CD4-positive, CD25-positive, alpha-beta regulatory T cell (primary cell): ENCODE data around the gene MID2. TPM values are rescaled to one million over a fixed set of nuclear protein-coding genes. Genes with fewer than 3 reads are reported as not detected.
"Not testable (repeated sequence)": the region's sequence is repeated elsewhere in the genome, so short reads cannot be mapped to it uniquely, and the experiment has no call there.

Experiments used
- ATAC-seq, 2 donors: fragments of 150-1000 bp; cut with Tn5 transposase; one replicate each; pipeline ENCODE4 v1.10.0; 2021; ENCODE audit warnings: low read depth in 2 of 2, moderate number of reproducible peaks in 2 of 2, moderate library complexity in 1 of 2
- DNase-seq, 3 donors: peaks; one replicate each; pipeline versions ENCODE4 v3.0.0 to v3.0.0-alpha.2; 2012 to 2022; ENCODE audit warnings: mixed read lengths in 1 of 3
- H3K27ac ChIP-seq: one replicate; pipeline ENCODE4 v1.7.0; 2013; ENCODE audit warnings: mild to moderate bottlenecking, low read length; ENCODE audit not compliant: insufficient read depth, poor library complexity, severe bottlenecking
- H3K27me3 ChIP-seq: one replicate; pipeline ENCODE4 v1.7.0; 2013; ENCODE audit warnings: low read length; ENCODE audit not compliant: control insufficient read depth, insufficient read depth
- H3K36me3 ChIP-seq: one replicate; pipeline ENCODE4 v1.7.0; 2013; ENCODE audit warnings: mild to moderate bottlenecking, low read length, moderate library complexity; ENCODE audit not compliant: control insufficient read depth, insufficient read depth
- H3K4me1 ChIP-seq: 2 replicates; pipeline ENCODE4 v1.7.0; 2013; ENCODE audit warnings: mild to moderate bottlenecking, low read length; ENCODE audit not compliant: insufficient read depth, control insufficient read depth, poor library complexity, severe bottlenecking
- H3K4me3 ChIP-seq: one replicate; pipeline ENCODE4 v1.7.0; 2013; ENCODE audit warnings: low read depth, mild to moderate bottlenecking, low read length, moderate library complexity
- H3K9me3 ChIP-seq, 2 experiments: 1 replicate in 1 of 2; 2 replicates in 1 of 2; pipeline ENCODE4 v1.7.0; 2013; ENCODE audit warnings: low read length in 2 of 2, mild to moderate bottlenecking in 1 of 2, moderate library complexity in 1 of 2; ENCODE audit not compliant: control insufficient read depth in 2 of 2
- H3K27ac Mint-ChIP-seq, 3 donors: one replicate each; pipeline ENCODE4 v1.8.0; 2020 to 2022; ENCODE audit warnings: mild to moderate bottlenecking in 3 of 3, mixed read lengths in 3 of 3, moderate library complexity in 2 of 3
- H3K27me3 Mint-ChIP-seq: one replicate; pipeline ENCODE4 v1.8.0; 2022; ENCODE audit warnings: mild to moderate bottlenecking, mixed read lengths
- H3K36me3 Mint-ChIP-seq: one replicate; pipeline ENCODE4 v1.8.0; 2020; ENCODE audit warnings: mixed read lengths
- H3K4me1 Mint-ChIP-seq, 4 donors: one replicate each; pipeline ENCODE4 v1.8.0; 2020 to 2022; ENCODE audit warnings: mixed read lengths in 4 of 4, mild to moderate bottlenecking in 1 of 4
- H3K4me3 Mint-ChIP-seq, 4 donors: one replicate each; pipeline ENCODE4 v1.8.0; 2020 to 2022; ENCODE audit warnings: mild to moderate bottlenecking in 4 of 4, mixed read lengths in 4 of 4, moderate library complexity in 3 of 4
- H3K9me3 Mint-ChIP-seq, 7 donors: one replicate each; pipeline ENCODE4 v1.8.0; 2020 to 2022; ENCODE audit warnings: mixed read lengths in 7 of 7, mild to moderate bottlenecking in 3 of 7, moderate library complexity in 2 of 7
- polyA plus RNA-seq, 4 donors: library from polyadenylated mRNA; unstranded; fragments of 300-500 nt; fragmentation: Illumina TruSeq; gene quantifications; one replicate each; pipeline ENCODE4 v1.2.3, GENCODE V29; 2021
- total RNA-seq: library from RNA; stranded (reverse); gene quantifications from one replicate; pipeline ENCODE4 v1.2.3, GENCODE V29; 2022

MID2 gene
- total and polyA plus RNA-seq, 5 donors from 2014 or later, result 2.3 to 6.6 (median 5.7) TPM

DNA sequence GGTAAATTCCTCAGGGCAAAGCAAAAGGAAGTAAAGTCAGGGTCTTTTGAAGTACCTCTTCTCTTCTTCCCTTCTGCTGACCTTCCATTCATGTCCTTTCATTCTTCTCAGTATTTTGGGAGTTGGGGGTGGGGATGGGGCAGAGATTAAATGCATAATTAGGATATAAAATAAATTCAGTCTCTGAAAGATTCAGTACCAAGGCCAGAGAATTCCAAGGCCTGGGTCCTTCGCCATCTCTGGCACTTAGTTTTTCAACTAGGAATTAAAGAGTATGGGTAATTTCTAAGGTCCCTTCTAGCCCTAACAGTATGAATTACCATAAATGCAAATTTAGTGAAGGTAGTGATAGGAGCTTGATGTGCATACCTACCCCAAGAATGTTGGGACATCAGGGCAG, 108.6 kb downstream of the MID2 start:
- Mint-ChIP-seq H3K27ac (no peak overlapping the region), H3K9me3 (no peaks in the 10 kb centered on the region), H3K27me3 (peaks cover 16% of the 10 kb centered on the region), H3K4me3 (no peak overlapping the region), H3K36me3 (no peaks in the 10 kb centered on the region), H3K4me1 (no peaks in the 10 kb centered on the region)
- Histone ChIP-seq H3K4me3 (no peak overlapping the region), H3K27ac (no peak overlapping the region), H3K9me3 (no peaks in the 10 kb centered on the region), H3K4me1 (no peaks in the 10 kb centered on the region), H3K36me3 (no peaks in the 10 kb centered on the region), H3K27me3 (no peaks in the 10 kb centered on the region)
- DNase-seq (no peak), ATAC-seq (no peak)

DNA sequence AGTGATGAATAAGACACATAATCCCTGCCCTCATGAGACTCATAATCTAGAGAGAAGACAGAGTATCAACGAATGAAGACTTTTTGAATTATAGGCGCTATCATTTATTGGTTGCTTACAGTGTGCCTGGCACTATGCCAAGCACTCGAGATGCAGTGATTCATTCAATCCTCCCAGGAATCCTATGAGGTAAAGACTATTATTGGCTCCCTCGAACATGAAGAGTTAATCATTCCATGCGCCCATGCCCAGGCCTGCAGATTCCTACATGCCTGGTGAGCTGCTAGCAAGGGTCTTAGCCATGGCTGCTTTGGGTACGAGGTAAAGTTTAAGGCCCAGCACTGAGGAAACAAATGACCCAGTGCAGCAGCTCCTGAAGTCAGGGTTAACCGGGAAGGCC, 109.5 kb downstream of the MID2 start:
- no peaks in the 10 kb centered on the region for H3K27me3 ChIP-seq
- no peaks in the 10 kb centered on the region for H3K9me3 ChIP-seq
- Mint-ChIP-seq H3K9me3 (peaks cover 0 to 3% (median 0%) of the 10 kb centered on the region in 7 donors), H3K27ac (no peak overlapping the region), H3K27me3 (peaks cover 16% of the 10 kb centered on the region), H3K36me3 (no peaks in the 10 kb centered on the region), H3K4me3 (no peak overlapping the region), H3K4me1 (no peaks in the 10 kb centered on the region)
- no peaks in the 10 kb centered on the region for H3K36me3 ChIP-seq
- no peak overlapping the region for H3K27ac ChIP-seq
- DNase-seq, result no peak
- H3K4me1 ChIP-seq, result no peaks in the 10 kb centered on the region
- no peak overlapping the region for H3K4me3 ChIP-seq
- ATAC-seq, result no peak

DNA sequence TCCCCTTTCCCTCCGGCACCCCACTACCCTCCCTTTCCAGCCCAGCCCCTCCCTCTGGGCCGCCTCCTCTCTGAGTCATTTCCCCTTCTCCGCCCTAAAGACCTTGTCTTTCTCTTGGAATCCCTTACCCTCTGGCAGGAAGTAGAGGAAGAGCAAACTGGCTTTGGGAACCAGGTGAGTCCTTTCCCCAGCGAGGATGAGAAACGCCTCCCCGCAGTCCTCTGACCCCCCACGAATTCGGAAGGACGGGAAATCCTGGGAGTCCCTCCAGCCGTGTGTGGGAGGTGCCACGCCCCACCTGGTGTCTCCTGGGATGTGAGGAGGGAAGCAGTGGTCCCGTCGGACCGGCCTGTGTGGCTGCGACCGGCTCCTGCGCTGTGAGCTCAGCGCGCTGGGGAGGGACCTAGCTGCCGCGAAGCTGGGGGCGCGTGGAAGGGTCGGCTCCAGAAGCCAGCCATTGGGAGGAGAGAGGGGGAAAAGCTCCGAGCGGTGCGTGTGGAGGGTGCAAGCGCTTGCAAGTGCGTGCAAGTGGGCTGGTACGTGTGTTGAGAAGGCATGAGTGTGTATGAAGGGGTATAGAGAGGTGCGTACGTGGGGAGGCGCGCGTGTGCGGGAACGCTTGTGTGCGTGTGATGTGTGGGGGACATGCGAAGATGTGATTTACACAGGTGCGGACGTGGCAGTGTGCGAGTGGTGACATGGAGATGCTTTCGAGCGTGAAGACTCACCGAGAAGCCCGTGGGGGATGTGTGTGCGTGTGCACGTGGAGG, 110.2 kb downstream of the MID2 start:
- H3K27ac Mint-ChIP-seq, result no peak overlapping the region

DNA sequence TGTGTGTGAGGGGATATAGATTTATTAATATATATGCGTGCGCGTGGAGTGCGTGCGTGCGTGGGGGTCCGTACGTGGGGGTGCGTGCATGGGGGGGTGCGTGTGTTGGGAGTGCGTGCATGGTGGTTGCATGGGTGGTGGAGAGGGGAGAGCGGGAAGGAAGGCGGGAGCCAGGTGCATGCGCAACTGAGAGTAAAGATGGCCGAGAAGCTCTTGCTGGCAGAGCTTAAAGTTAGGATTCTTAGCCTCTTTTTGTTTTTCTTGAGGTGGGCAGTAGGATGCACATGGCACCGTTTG, 110.7 kb downstream of the MID2 start:
- ATAC-seq, result no peak
- peaks cover 0 to 3% (median 0%) of the 10 kb centered on the region in 7 donors for H3K9me3 Mint-ChIP-seq
- H3K27me3 Mint-ChIP-seq, result peaks cover 16% of the 10 kb centered on the region
- H3K36me3 Mint-ChIP-seq, result no peaks in the 10 kb centered on the region
- H3K4me3 Mint-ChIP-seq, result no peak overlapping the region
- no peaks in the 10 kb centered on the region for H3K4me1 Mint-ChIP-seq
- Histone ChIP-seq H3K9me3 (no peaks in the 10 kb centered on the region), H3K27me3 (no peaks in the 10 kb centered on the region), H3K4me1 (no peaks in the 10 kb centered on the region), H3K4me3 (no peak overlapping the region), H3K36me3 (no peaks in the 10 kb centered on the region), H3K27ac (no peak overlapping the region)
- no peak for DNase-seq
- H3K27ac Mint-ChIP-seq, result no peak overlapping the region

More for the DNA sequence above, 110.2 kb downstream of the MID2 start:
- Histone ChIP-seq H3K4me3 (no peak overlapping the region), H3K27ac (no peak overlapping the region), H3K36me3 (no peaks in the 10 kb centered on the region), H3K4me1 (no peaks in the 10 kb centered on the region), H3K9me3 (no peaks in the 10 kb centered on the region), H3K27me3 (no peaks in the 10 kb centered on the region)
- Mint-ChIP-seq H3K27me3 (peaks cover 16% of the 10 kb centered on the region), H3K4me1 (no peaks in the 10 kb centered on the region), H3K4me3 (no peak overlapping the region), H3K36me3 (no peaks in the 10 kb centered on the region), H3K9me3 (peaks cover 0 to 3% (median 0%) of the 10 kb centered on the region in 7 donors)
- ATAC-seq, result no peak
- no peak for DNase-seq

GRCh38 chrX:107940095-107940494, 114.4 kb downstream of the MID2 start:
- H3K9me3 ChIP-seq, result no peaks in the 10 kb centered on the region
- no peak overlapping the region for H3K4me3 ChIP-seq
- H3K27me3 ChIP-seq, result no peaks in the 10 kb centered on the region
- Mint-ChIP-seq H3K4me1 (no peaks in the 10 kb centered on the region), H3K36me3 (no peaks in the 10 kb centered on the region), H3K27ac (no peak overlapping the region), H3K9me3 (peaks cover 0 to 5% (median 0%) of the 10 kb centered on the region in 7 donors), H3K27me3 (peaks cover 16% of the 10 kb centered on the region), H3K4me3 (no peak overlapping the region)
- no peaks in the 10 kb centered on the region for H3K36me3 ChIP-seq
- no peak overlapping the region for H3K27ac ChIP-seq
- no peak for DNase-seq
- no peaks in the 10 kb centered on the region for H3K4me1 ChIP-seq
- ATAC-seq, result no peak

- not testable (repeated sequence) for H3K27me3 Mint-ChIP-seq, ATAC-seq, H3K27me3 ChIP-seq, H3K27ac Mint-ChIP-seq, H3K9me3 Mint-ChIP-seq, DNase-seq, H3K27ac ChIP-seq, H3K9me3 ChIP-seq, H3K4me3 ChIP-seq, H3K36me3 Mint-ChIP-seq, H3K36me3 ChIP-seq, H3K4me1 Mint-ChIP-seq, H3K4me1 ChIP-seq, H3K4me3 Mint-ChIP-seq
Measured at GRCh38 chrX:107955337-107955736, 129.7 kb downstream of the MID2 start.

GRCh38 chrX:107968623-107969022, 143.0 kb downstream of the MID2 start:
- H3K4me1 Mint-ChIP-seq, result no peaks in the 10 kb centered on the region
- peaks cover 0 to 5% (median 2%) of the 10 kb centered on the region in 7 donors for H3K9me3 Mint-ChIP-seq
- Histone ChIP-seq H3K27ac (no peak overlapping the region), H3K36me3 (no peaks in the 10 kb centered on the region), H3K4me1 (no peaks in the 10 kb centered on the region), H3K27me3 (no peaks in the 10 kb centered on the region), H3K9me3 (no peaks in the 10 kb centered on the region), H3K4me3 (no peak overlapping the region)
- no peak overlapping the region for H3K4me3 Mint-ChIP-seq
- H3K27ac Mint-ChIP-seq, result no peak overlapping the region
- no peak for DNase-seq
- ATAC-seq, result no peak
- H3K36me3 Mint-ChIP-seq, result no peaks in the 10 kb centered on the region
- peaks cover under 1% of the 10 kb centered on the region for H3K27me3 Mint-ChIP-seq

DNA sequence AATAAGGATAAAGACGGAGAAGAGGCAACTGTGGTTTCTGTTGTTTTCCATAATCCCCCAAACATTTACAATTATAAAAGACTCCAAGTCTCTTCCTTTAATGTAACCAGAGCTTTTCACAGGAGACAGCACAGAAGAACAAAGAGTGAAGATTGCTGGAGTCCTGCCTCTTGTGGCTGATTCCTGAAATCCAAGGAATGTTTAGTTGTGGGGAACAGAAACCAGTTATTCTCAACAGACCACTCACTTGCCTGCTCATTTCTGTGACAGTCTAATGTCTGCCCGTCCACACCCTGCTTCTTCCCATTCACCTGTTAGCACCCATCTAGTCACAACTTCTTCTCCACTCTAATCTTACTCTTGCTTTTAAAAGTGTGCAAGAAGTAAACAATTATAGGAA, 144.4 kb downstream of the MID2 start:
- DNase-seq (no peak), ATAC-seq (no peak)
- Histone ChIP-seq H3K9me3 (no peaks in the 10 kb centered on the region), H3K4me3 (no peak overlapping the region), H3K4me1 (no peaks in the 10 kb centered on the region), H3K27me3 (no peaks in the 10 kb centered on the region), H3K27ac (no peak overlapping the region), H3K36me3 (no peaks in the 10 kb centered on the region)
- H3K9me3 Mint-ChIP-seq, result peaks cover 0 to 4% (median 2%) of the 10 kb centered on the region in 7 donors
- H3K36me3 Mint-ChIP-seq, result no peaks in the 10 kb centered on the region
- H3K27ac Mint-ChIP-seq, result no peak overlapping the region
- no peak overlapping the region for H3K4me3 Mint-ChIP-seq
- H3K27me3 Mint-ChIP-seq, result no peaks in the 10 kb centered on the region
- H3K4me1 Mint-ChIP-seq, result no peaks in the 10 kb centered on the region
